GM12878 (cell line): Measurements from ENCODE around the gene CRAT.

Experiments
- POLR2A ChIP-seq: IDR thresholded peaks from 2 replicates; pipeline ENCODE4 v1.6.1; 2011; ENCODE audit warnings: low read depth, mild to moderate bottlenecking, low read length
- TF ChIP-seq, protein P1 (sequence below): IDR thresholded peaks from 2 replicates; pipeline ENCODE4 v1.6.1; 2012; ENCODE audit warnings: low read depth, low read length, improper control_type of control experiment
- TF ChIP-seq, protein P2 (sequence below), 3 experiments: IDR thresholded peaks in 2 of 3; conservative IDR thresholded peaks in 1 of 3; 2 replicates each; pipeline ENCODE4 v1.5.1; 2011; ENCODE audit warnings: low read depth in 3 of 3, low read length in 3 of 3, mild to moderate bottlenecking in 3 of 3, control low read depth in 2 of 3, moderate library complexity in 2 of 3, inconsistent platforms in 1 of 3, mixed read lengths in 1 of 3; ENCODE audit not compliant: control insufficient read depth in 2 of 3, insufficient read depth in 1 of 3; ENCODE audit errors: extremely low read depth in 1 of 3
- TF ChIP-seq, protein P3 (sequence below): IDR thresholded peaks from 2 replicates; pipeline ENCODE4 v1.6.1; 2012; ENCODE audit warnings: mild to moderate bottlenecking, low read depth, low read length

DNA sequence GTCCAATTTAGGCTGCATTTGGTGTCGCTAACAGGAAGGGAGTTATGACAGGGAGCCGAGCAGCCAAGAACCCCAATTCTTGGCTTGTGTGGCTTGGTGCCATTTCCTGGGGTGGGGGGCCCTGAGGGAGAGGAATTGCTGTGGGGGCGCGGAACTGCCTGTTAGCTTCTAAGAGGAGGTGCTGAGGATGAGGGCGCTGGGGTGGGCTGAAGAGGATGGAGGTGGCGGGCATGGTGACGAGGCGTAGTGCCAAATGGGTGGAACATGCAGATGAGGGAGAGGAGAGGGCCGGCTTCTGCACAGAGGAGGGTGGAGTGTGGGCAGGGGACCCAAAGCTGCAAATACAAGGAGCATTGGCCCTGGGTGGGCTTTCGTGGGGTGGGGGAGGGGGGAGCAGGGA is 39.5 kb upstream of the CRAT start:
- TF ChIP-seq, protein P1, sequence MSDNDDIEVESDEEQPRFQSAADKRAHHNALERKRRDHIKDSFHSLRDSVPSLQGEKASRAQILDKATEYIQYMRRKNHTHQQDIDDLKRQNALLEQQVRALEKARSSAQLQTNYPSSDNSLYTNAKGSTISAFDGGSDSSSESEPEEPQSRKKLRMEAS = no peak
- no peak for TF ChIP-seq POLR2A
- TF ChIP-seq, protein P2, sequence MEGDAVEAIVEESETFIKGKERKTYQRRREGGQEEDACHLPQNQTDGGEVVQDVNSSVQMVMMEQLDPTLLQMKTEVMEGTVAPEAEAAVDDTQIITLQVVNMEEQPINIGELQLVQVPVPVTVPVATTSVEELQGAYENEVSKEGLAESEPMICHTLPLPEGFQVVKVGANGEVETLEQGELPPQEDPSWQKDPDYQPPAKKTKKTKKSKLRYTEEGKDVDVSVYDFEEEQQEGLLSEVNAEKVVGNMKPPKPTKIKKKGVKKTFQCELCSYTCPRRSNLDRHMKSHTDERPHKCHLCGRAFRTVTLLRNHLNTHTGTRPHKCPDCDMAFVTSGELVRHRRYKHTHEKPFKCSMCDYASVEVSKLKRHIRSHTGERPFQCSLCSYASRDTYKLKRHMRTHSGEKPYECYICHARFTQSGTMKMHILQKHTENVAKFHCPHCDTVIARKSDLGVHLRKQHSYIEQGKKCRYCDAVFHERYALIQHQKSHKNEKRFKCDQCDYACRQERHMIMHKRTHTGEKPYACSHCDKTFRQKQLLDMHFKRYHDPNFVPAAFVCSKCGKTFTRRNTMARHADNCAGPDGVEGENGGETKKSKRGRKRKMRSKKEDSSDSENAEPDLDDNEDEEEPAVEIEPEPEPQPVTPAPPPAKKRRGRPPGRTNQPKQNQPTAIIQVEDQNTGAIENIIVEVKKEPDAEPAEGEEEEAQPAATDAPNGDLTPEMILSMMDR (IDR thresholded peaks at IDR 0.05 in 2 of 3, conservative IDR thresholded peaks at IDR 0.05 in 1 of 3; ENCODE audit: control insufficient read depth in 2 of 3, extremely low read depth in 1 of 3, insufficient read depth in 1 of 3, low read depth in 3 of 3, low read length in 3 of 3) = no peak
- TF ChIP-seq, protein P3, sequence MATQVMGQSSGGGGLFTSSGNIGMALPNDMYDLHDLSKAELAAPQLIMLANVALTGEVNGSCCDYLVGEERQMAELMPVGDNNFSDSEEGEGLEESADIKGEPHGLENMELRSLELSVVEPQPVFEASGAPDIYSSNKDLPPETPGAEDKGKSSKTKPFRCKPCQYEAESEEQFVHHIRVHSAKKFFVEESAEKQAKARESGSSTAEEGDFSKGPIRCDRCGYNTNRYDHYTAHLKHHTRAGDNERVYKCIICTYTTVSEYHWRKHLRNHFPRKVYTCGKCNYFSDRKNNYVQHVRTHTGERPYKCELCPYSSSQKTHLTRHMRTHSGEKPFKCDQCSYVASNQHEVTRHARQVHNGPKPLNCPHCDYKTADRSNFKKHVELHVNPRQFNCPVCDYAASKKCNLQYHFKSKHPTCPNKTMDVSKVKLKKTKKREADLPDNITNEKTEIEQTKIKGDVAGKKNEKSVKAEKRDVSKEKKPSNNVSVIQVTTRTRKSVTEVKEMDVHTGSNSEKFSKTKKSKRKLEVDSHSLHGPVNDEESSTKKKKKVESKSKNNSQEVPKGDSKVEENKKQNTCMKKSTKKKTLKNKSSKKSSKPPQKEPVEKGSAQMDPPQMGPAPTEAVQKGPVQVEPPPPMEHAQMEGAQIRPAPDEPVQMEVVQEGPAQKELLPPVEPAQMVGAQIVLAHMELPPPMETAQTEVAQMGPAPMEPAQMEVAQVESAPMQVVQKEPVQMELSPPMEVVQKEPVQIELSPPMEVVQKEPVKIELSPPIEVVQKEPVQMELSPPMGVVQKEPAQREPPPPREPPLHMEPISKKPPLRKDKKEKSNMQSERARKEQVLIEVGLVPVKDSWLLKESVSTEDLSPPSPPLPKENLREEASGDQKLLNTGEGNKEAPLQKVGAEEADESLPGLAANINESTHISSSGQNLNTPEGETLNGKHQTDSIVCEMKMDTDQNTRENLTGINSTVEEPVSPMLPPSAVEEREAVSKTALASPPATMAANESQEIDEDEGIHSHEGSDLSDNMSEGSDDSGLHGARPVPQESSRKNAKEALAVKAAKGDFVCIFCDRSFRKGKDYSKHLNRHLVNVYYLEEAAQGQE = no peak
